H54 (cell line): ENCODE results near the gene CCDC12.

Source experiments
- DNase-seq: peaks from one replicate; pipeline ENCODE4 v3.0.0; 2011; ENCODE audit warnings: low spot score, mixed read lengths; ENCODE audit not compliant: insufficient read length
- FAIRE-seq: peaks from 3 replicates; lab custom pipeline; 2011; peaks lifted over from hg19 to GRCh38; lab: Jason Lieb, UNC
- POLR2A ChIP-seq: IDR thresholded peaks from 2 replicates; pipeline ENCODE4 v1.6.1; 2011; ENCODE audit warnings: low read depth, mild to moderate bottlenecking, low read length

The CCDC12 gene

GRCh38 chr3:47012342-47013230 is 36.0 kb upstream of the CCDC12 start:
- FAIRE-seq: no peak
- no peak for TF ChIP-seq POLR2A
- peak; percentile 1 for DNase-seq

GRCh38 chr3:47011371-47011770 is 34.8 kb upstream of the CCDC12 start:
- DNase-seq: no peak
- FAIRE-seq: no peak
- no peak for TF ChIP-seq POLR2A

GRCh38 chr3:47010910-47011309 is 34.4 kb upstream of the CCDC12 start:
- FAIRE-seq (no peak), DNase-seq (no peak)
- TF ChIP-seq POLR2A: no peak

GRCh38 chr3:47010111-47010712 is 33.7 kb upstream of the CCDC12 start:
- DNase-seq (no peak), FAIRE-seq (no peak)
- TF ChIP-seq POLR2A: no peak

GRCh38 chr3:47009225-47010110 is 32.9 kb upstream of the CCDC12 start:
- no peak for DNase-seq
- FAIRE-seq: no peak

GRCh38 chr3:47008851-47009224 is 32.3 kb upstream of the CCDC12 start:
- FAIRE-seq: no peak
- TF ChIP-seq POLR2A: no peak

More at GRCh38 chr3:47009225-47010110, 32.9 kb upstream of the CCDC12 start:
- TF ChIP-seq POLR2A: no peak

GRCh38 chr3:47008234-47008796 is 31.8 kb upstream of the CCDC12 start:
- no peak for TF ChIP-seq POLR2A
- no peak for DNase-seq
- no peak for FAIRE-seq

More at GRCh38 chr3:47008851-47009224, 32.3 kb upstream of the CCDC12 start:
- no peak for DNase-seq

GRCh38 chr3:47007482-47008233 is 31.1 kb upstream of the CCDC12 start:
- FAIRE-seq (no peak), DNase-seq (no peak)
- TF ChIP-seq POLR2A: no peak

- DNase-seq (no peak), FAIRE-seq (no peak)
- no peak for TF ChIP-seq POLR2A
These were observed 30.5 kb upstream of the CCDC12 start for GRCh38 chr3:47007001-47007400.

- FAIRE-seq (no peak), DNase-seq (no peak)
- no peak for TF ChIP-seq POLR2A
These were observed 29.7 kb upstream of the CCDC12 start for GRCh38 chr3:47006145-47006651.

GRCh38 chr3:47005212-47006144 is 28.9 kb upstream of the CCDC12 start:
- no peak for DNase-seq
- FAIRE-seq: no peak

More at GRCh38 chr3:47005212-47006144, 28.9 kb upstream of the CCDC12 start:
- TF ChIP-seq POLR2A: no peak
